ENCODE measurements around the gene IGFN1.

Gene IGFN1

GRCh38 chr1:201251851-201252430 lies 61.3 kb downstream of the IGFN1 start:
- Histone ChIP-seq H3K36me3 (ENCODE audit: control insufficient read depth, low read length) (no peaks in the 10 kb centered on the region), H3K27me3 (ENCODE audit: control insufficient read depth, low read length) (no peaks in the 10 kb centered on the region), H3F3A (ENCODE audit: control insufficient read depth, insufficient read depth) (no peaks in the 10 kb centered on the region), H3K9me3 (ENCODE audit: control insufficient read depth, insufficient read depth, low read length) (no peaks in the 10 kb centered on the region), H3K4me1 (ENCODE audit: control insufficient read depth, low read length) (no peaks in the 10 kb centered on the region), H3K79me2 (ENCODE audit: control insufficient read depth, low read length) (no peaks in the 10 kb centered on the region), H3K27ac (ENCODE audit: low read depth, low read length) (no peak overlapping the region), H3K9me2 (replicated peaks; ENCODE audit: control insufficient read depth, low read length) (no peaks in the 10 kb centered on the region), H3K4me2 (ENCODE audit: low read length) (no peak overlapping the region), H3K4me3 (ENCODE audit: low read length) (no peak overlapping the region), H4K20me1 (ENCODE audit: control insufficient read depth, insufficient read depth, low read depth, low read length) (no peaks in the 10 kb centered on the region)
- TF ChIP-seq EZH2phosphoT487 (IDR thresholded peaks at IDR 0.05; ENCODE audit: borderline replicate concordance, low read length), result no peak
- TF ChIP-seq, protein P1, sequence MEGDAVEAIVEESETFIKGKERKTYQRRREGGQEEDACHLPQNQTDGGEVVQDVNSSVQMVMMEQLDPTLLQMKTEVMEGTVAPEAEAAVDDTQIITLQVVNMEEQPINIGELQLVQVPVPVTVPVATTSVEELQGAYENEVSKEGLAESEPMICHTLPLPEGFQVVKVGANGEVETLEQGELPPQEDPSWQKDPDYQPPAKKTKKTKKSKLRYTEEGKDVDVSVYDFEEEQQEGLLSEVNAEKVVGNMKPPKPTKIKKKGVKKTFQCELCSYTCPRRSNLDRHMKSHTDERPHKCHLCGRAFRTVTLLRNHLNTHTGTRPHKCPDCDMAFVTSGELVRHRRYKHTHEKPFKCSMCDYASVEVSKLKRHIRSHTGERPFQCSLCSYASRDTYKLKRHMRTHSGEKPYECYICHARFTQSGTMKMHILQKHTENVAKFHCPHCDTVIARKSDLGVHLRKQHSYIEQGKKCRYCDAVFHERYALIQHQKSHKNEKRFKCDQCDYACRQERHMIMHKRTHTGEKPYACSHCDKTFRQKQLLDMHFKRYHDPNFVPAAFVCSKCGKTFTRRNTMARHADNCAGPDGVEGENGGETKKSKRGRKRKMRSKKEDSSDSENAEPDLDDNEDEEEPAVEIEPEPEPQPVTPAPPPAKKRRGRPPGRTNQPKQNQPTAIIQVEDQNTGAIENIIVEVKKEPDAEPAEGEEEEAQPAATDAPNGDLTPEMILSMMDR (IDR thresholded peaks at IDR 0.05; ENCODE audit: low read depth, low read length, poor library complexity, severe bottlenecking), result no peak

DNA sequence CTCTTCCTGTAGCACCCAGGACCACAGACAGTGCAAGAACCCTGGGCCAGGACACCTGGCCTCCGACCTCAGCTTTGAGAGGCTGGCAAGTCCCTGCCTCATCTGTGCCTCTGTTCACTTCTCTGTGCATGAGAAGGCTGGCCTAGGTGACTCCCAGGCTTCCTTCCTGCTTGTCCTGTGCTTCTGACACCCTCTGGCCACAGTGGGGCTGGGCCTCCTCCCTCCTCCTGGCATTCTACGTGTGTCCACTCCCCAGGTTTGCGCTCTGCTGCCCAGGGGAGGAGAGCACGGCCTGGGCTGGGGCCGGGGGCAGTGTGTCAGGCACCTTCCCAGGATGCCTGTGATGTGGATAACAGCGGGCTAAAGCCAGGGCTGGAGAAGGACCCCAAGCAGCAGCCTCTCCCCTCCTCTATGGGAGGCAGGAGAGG lies 62.3 kb downstream of the IGFN1 start:
- Histone ChIP-seq H3F3A (ENCODE audit: control insufficient read depth, insufficient read depth) (no peaks in the 10 kb centered on the region), H3K36me3 (ENCODE audit: control insufficient read depth, low read length) (no peaks in the 10 kb centered on the region), H3K4me2 (ENCODE audit: low read length) (no peak overlapping the region), H4K20me1 (ENCODE audit: control insufficient read depth, insufficient read depth, low read depth, low read length) (no peaks in the 10 kb centered on the region), H3K27ac (ENCODE audit: low read depth, low read length) (no peak overlapping the region), H3K79me2 (ENCODE audit: control insufficient read depth, low read length) (no peaks in the 10 kb centered on the region), H3K9me3 (ENCODE audit: control insufficient read depth, insufficient read depth, low read length) (no peaks in the 10 kb centered on the region), H3K27me3 (ENCODE audit: control insufficient read depth, low read length) (no peaks in the 10 kb centered on the region), H3K9me2 (replicated peaks; ENCODE audit: control insufficient read depth, low read length) (no peaks in the 10 kb centered on the region), H3K4me3 (ENCODE audit: low read length) (no peak overlapping the region), H3K4me1 (ENCODE audit: control insufficient read depth, low read length) (no peaks in the 10 kb centered on the region)
- TF ChIP-seq EZH2phosphoT487 (IDR thresholded peaks at IDR 0.05; ENCODE audit: borderline replicate concordance, low read length), result no peak
- TF ChIP-seq, protein P1 (IDR thresholded peaks at IDR 0.05; ENCODE audit: low read depth, low read length, poor library complexity, severe bottlenecking), result no peak

DNA sequence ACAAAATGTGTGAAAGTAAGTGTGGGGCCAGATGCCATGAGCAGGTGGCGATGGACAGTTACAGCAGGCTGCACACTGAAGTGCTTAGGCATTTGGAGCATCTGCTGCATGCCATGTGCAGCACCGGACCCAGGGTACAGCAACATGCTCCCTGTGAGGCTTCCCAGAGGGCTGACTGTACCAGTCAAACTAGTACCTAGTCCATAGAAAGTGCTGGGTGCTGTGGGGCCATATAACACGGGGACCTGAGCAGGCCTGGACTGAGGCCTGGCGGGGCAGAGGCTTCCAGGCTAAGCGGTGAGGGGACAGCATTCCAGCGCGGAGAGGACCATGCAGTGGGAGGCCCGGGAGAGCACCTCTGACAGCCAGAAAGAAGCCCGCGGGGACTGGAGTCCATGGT lies 62.8 kb downstream of the IGFN1 start:
- Histone ChIP-seq H3K9me3 (ENCODE audit: control insufficient read depth, insufficient read depth, low read length) (no peaks in the 10 kb centered on the region), H3K36me3 (ENCODE audit: control insufficient read depth, low read length) (no peaks in the 10 kb centered on the region), H3K4me3 (ENCODE audit: low read length) (no peak overlapping the region), H3K9me2 (replicated peaks; ENCODE audit: control insufficient read depth, low read length) (no peaks in the 10 kb centered on the region), H3K27me3 (ENCODE audit: control insufficient read depth, low read length) (no peaks in the 10 kb centered on the region), H3K79me2 (ENCODE audit: control insufficient read depth, low read length) (no peaks in the 10 kb centered on the region), H3K27ac (ENCODE audit: low read depth, low read length) (no peak overlapping the region), H3F3A (ENCODE audit: control insufficient read depth, insufficient read depth) (no peaks in the 10 kb centered on the region), H4K20me1 (ENCODE audit: control insufficient read depth, insufficient read depth, low read depth, low read length) (no peaks in the 10 kb centered on the region), H3K4me2 (ENCODE audit: low read length) (no peak overlapping the region), H3K4me1 (ENCODE audit: control insufficient read depth, low read length) (no peaks in the 10 kb centered on the region)
- TF ChIP-seq, protein P1 (IDR thresholded peaks at IDR 0.05; ENCODE audit: low read depth, low read length, poor library complexity, severe bottlenecking), result no peak
- no peak for TF ChIP-seq EZH2phosphoT487 (IDR thresholded peaks at IDR 0.05; ENCODE audit: borderline replicate concordance, low read length)
